ENCODE data around the gene AQP3.
A peak's percentile ranks its signal among the peaks of the same experiment; 100 is the strongest.
"Not testable (repeated sequence)": the region's sequence is repeated elsewhere in the genome, so short reads cannot be mapped to it uniquely, and the experiment has no call there.

The AQP3 gene

GRCh38 chr9:33446946-33447798, at the start of gene AQP3:
TSS of gene AQP3 (minus strand) at chr9:33447593. CDS start at chr9:33447530, 63 bp downstream.
- peak within 1 kb of the TSS; percentile 64 for H3K4me3 ChIP-seq
- no peak for TF ChIP-seq Cebpa-rat (IDR thresholded peaks at IDR 0.05)
- H3K9ac ChIP-seq, result peak within 1 kb of the TSS; percentile 65; the same call in 1 of the 2 replicates
- H3K27me3 ChIP-seq, result no peaks in the 10 kb centered on the region
- H4K20me1 ChIP-seq, result no peaks in the 10 kb centered on the region
- H3K27ac ChIP-seq, result peak within 1 kb of the TSS; percentile 2; the same call in 1 of the 2 replicates
- peak within 1 kb of the TSS; percentile 95 for H3K4me2 ChIP-seq
- H3K9me3 ChIP-seq, result no peaks in the 10 kb centered on the region
- H3K4me1 ChIP-seq, result peaks cover 33% of the 10 kb centered on the region
- H3K36me3 ChIP-seq, result no peaks in the 10 kb centered on the region

DNA sequence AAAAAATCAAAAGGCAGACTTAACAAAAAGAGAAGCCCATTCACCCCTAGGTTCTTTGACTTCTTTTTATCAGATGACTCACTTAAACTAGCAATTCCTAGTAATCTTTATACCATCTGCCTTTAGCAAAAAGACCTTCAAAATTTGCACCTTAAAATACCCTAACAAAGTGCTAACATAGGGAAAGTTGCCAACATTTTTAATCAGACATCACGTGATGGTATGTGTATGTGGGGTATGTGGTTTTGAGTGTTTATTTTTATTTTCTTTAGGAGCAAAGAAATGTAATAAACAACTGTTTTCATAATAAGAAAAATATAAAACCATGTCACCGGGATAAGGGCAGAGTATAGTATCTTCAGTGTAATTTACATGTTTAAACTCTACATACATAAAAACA, 46.4 kb upstream of the AQP3 start:
- H3K27me3 ChIP-seq, H3K27ac ChIP-seq, H3K9me3 ChIP-seq, H3K4me1 ChIP-seq, H3K9ac ChIP-seq, H3K36me3 ChIP-seq, H4K20me1 ChIP-seq, H3K4me3 ChIP-seq, H3K4me2 ChIP-seq: not testable (repeated sequence)

- no peak overlapping the region for H3K27ac ChIP-seq
- no peaks in the 10 kb centered on the region for H3K36me3 ChIP-seq
- no peak for TF ChIP-seq Cebpa-rat (IDR thresholded peaks at IDR 0.05)
- no peaks in the 10 kb centered on the region for H3K9me3 ChIP-seq
- no peaks in the 10 kb centered on the region for H3K27me3 ChIP-seq
- H3K4me3 ChIP-seq, result no peak overlapping the region
- no peak overlapping the region for H3K9ac ChIP-seq
- no peak overlapping the region for H3K4me2 ChIP-seq
- H3K4me1 ChIP-seq, result no peaks in the 10 kb centered on the region
- no peaks in the 10 kb centered on the region for H4K20me1 ChIP-seq
Observed at GRCh38 chr9:33489066-33489465, 41.7 kb upstream of the AQP3 start.

GRCh38 chr9:33485312-33485711, 37.9 kb upstream of the AQP3 start:
- H3K27me3 ChIP-seq, H3K4me3 ChIP-seq, H3K9me3 ChIP-seq, H3K36me3 ChIP-seq, H3K27ac ChIP-seq, H3K4me2 ChIP-seq, H3K9ac ChIP-seq, H4K20me1 ChIP-seq, H3K4me1 ChIP-seq: not testable (repeated sequence)

DNA sequence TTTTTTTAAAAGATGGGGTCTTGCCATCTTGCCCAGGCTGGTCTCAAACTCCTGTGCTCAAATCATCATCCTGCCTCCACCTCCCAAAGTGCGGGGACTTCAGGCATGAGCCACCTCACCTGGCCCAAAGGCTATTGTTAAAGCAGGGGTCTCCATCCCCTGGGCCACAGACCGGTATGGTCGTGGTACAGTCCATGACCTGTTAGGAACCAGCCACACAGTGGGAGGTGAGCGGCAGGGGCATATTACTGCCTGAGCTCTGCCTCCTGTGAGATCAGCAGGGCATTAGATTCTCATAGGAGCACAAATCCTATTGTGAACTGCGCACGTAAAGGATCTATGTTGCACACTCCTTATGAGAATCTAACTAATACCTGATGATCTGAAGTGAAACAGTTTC, 33.6 kb upstream of the AQP3 start:
- Histone ChIP-seq H3K4me3 (no peak overlapping the region), H3K9me3 (no peaks in the 10 kb centered on the region), H3K27ac (no peak overlapping the region), H3K4me2 (no peak overlapping the region), H3K9ac (no peak overlapping the region), H3K27me3 (no peaks in the 10 kb centered on the region), H4K20me1 (no peaks in the 10 kb centered on the region), H3K4me1 (no peaks in the 10 kb centered on the region), H3K36me3 (no peaks in the 10 kb centered on the region)
- TF ChIP-seq Cebpa-rat (IDR thresholded peaks at IDR 0.05), result no peak

DNA sequence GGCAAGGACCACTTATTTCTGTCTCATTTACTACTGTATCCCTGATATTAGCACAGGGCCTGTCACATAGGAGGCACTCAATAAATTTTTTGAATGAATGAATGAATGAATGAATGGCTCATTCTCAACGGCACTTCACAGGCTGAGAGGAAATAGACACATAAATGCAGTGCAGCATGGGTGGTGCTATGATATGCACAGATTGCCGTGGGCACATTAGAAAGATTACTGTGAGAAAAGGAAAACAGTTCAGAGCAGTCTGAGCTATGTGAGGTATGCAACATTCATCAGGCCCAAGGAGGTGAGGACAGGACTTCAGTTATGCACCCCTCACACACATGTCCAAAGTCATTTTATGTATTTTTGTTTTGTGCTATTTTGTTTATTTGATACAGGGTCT, 32.7 kb upstream of the AQP3 start:
- no peaks in the 10 kb centered on the region for H3K9me3 ChIP-seq
- no peak overlapping the region for H3K4me2 ChIP-seq
- H3K4me3 ChIP-seq, result no peak overlapping the region
- no peak for TF ChIP-seq Cebpa-rat (IDR thresholded peaks at IDR 0.05)
- no peaks in the 10 kb centered on the region for H3K27me3 ChIP-seq
- H3K27ac ChIP-seq, result no peak overlapping the region
- no peaks in the 10 kb centered on the region for H4K20me1 ChIP-seq
- no peaks in the 10 kb centered on the region for H3K36me3 ChIP-seq
- no peaks in the 10 kb centered on the region for H3K4me1 ChIP-seq
- no peak overlapping the region for H3K9ac ChIP-seq

- Histone ChIP-seq H3K27ac (no peak overlapping the region), H4K20me1 (peaks cover 21% of the 10 kb centered on the region; the same call in 1 of the 2 replicates), H3K27me3 (no peaks in the 10 kb centered on the region), H3K4me2 (no peak overlapping the region), H3K36me3 (peaks cover 10% of the 10 kb centered on the region), H3K9ac (no peak overlapping the region; the same call in 1 of the 2 replicates), H3K4me1 (peaks cover 23% of the 10 kb centered on the region), H3K4me3 (no peak overlapping the region), H3K9me3 (no peaks in the 10 kb centered on the region)
- no peak for TF ChIP-seq Cebpa-rat (IDR thresholded peaks at IDR 0.05)
Observed at GRCh38 chr9:33476503-33476902, 29.1 kb upstream of the AQP3 start.

GRCh38 chr9:33475357-33475756, 28.0 kb upstream of the AQP3 start:
- Histone ChIP-seq H3K27me3 (no peaks in the 10 kb centered on the region), H3K4me2 (no peak overlapping the region), H3K9me3 (no peaks in the 10 kb centered on the region), H3K9ac (no peak overlapping the region), H3K4me3 (no peak overlapping the region), H3K4me1 (peaks cover 23% of the 10 kb centered on the region), H4K20me1 (peaks cover 21% of the 10 kb centered on the region; the same call in 1 of the 2 replicates), H3K27ac (no peak overlapping the region), H3K36me3 (peaks cover 21% of the 10 kb centered on the region)
- no peak for TF ChIP-seq Cebpa-rat (IDR thresholded peaks at IDR 0.05)

GRCh38 chr9:33473643-33474352, 26.4 kb upstream of the AQP3 start, which contains the start of gene NOL6:
TSS of gene NOL6 (minus strand) at chr9:33473924. CDS start at chr9:33473842, 82 bp downstream.
- H3K27ac ChIP-seq, result peak within 1 kb of the TSS; percentile 80
- peak within 1 kb of the TSS; percentile 97 for H3K4me3 ChIP-seq
- no peaks in the 10 kb centered on the region for H3K9me3 ChIP-seq
- peak within 1 kb of the TSS; percentile 88 for H3K9ac ChIP-seq
- peaks cover 28% of the 10 kb centered on the region for H4K20me1 ChIP-seq
- peaks cover 37% of the 10 kb centered on the region for H3K36me3 ChIP-seq
- H3K4me2 ChIP-seq, result peak within 1 kb of the TSS; percentile 96
- no peak for TF ChIP-seq Cebpa-rat (IDR thresholded peaks at IDR 0.05)
- H3K27me3 ChIP-seq, result no peaks in the 10 kb centered on the region
- H3K4me1 ChIP-seq, result peaks cover 23% of the 10 kb centered on the region

Measured in BLaER1 (cell line).